Thyroid gland (tissue), 4 donors: ENCODE measurements around the gene AANAT.

Experiments used
- CTCF ChIP-seq, 6 experiments: fragments of 200-600 bp in 3 of 6; fragments of 450-650 bp in 3 of 6; sonication (generic) in 3 of 6; IDR thresholded peaks; one replicate each; pipeline ENCODE4 v1.5.1; 2016 to 2019; ENCODE audit warnings: antibody characterized with exemption in 6 of 6, mild to moderate bottlenecking in 2 of 6, inconsistent platforms in 1 of 6, moderate library complexity in 1 of 6
- POLR2A ChIP-seq, 2 donors: fragments of 450-650 bp; IDR thresholded peaks; one replicate each; pipeline ENCODE4 v1.6.1; 2017; ENCODE audit warnings: antibody characterized with exemption in 2 of 2, mild to moderate bottlenecking in 2 of 2, moderate library complexity in 1 of 2

- no peak for TF ChIP-seq CTCF (IDR thresholded peaks at IDR 0.05)
- no peak for TF ChIP-seq POLR2A (IDR thresholded peaks at IDR 0.05)
Observed at GRCh38 chr17:76422860-76423259, 44.5 kb upstream of the AANAT start.
